ENCODE data around the gene ZMPSTE24.

- no peak for TF ChIP-seq POLR2A (IDR thresholded peaks at IDR 0.05)
- TF ChIP-seq CTCF (IDR thresholded peaks at IDR 0.05): no peak
Observed at GRCh38 chr1:40224040-40224439, 34.0 kb upstream of the ZMPSTE24 start.

Measured in lower leg skin (tissue), 3 donors.